ENCODE data around the gene MAP1B. TPM values are rescaled to one million over a fixed set of nuclear protein-coding genes. Genes with fewer than 3 reads are reported as not detected.

MAP1B gene
- total and polyA plus RNA-seq, 2 experiments from 2014 or later = 82.4 to 115 TPM

DNA sequence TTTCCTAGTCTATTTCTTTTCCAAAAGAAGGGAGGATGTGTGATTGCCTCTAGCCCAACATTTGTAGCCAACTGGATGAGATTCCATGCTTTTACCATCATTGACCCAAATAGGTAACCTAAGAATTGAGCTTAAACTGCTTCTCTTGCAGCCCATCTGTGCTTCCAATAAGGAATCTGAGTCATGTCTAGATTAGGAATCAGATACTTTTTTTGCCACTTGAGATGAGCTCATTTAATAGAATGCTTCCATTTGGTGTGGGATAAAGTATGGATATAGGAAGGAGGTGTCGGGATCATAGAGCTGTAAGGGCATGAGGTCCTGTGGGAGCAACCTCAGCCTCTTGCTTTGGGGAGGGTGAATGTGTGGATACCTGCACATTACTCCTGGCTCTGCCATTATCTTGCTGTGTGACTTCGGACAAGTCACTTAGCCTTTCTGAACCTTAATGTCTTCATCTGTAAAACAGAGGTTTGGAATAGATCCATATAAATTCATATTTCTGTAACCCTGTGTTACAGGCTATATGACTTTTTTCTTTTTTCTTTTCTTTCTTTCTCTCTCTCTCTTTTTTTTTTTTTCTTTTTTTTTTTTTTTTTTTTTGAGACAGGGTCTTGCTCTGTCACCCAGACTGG, 56.2 kb downstream of the MAP1B start:
- Histone ChIP-seq H3K79me2 (peaks cover 26% of the 10 kb centered on the region), H3K4me1 (ENCODE audit: insufficient read depth) (peaks cover 21% of the 10 kb centered on the region), H3K9me2 (replicated peaks; ENCODE audit: insufficient read depth) (no peaks in the 10 kb centered on the region), H3K27me3 (no peaks in the 10 kb centered on the region), H3K4me3 (no peak overlapping the region), H3K36me3 (replicated peaks; ENCODE audit: insufficient read depth, low read depth) (no peaks in the 10 kb centered on the region), H3K4me2 (no peak overlapping the region), H4K20me1 (ENCODE audit: insufficient read depth, poor library complexity, severe bottlenecking) (no peaks in the 10 kb centered on the region), H3K9me3 (ENCODE audit: low read depth) (no peaks in the 10 kb centered on the region), H3K27ac (no peak overlapping the region), H2AFZ (no peak overlapping the region)
- no peak for DNase-seq (ENCODE audit: low spot score)
- 98% methylated on average over 2 of the region's 2 CpGs for WGBS (ENCODE audit: low lambda C conversion rate, missing lambda C conversion rate)
- TF ChIP-seq EZH2 (IDR thresholded peaks at IDR 0.05; ENCODE audit: borderline replicate concordance) (no peak), EZH2phosphoT487 (IDR thresholded peaks at IDR 0.05; ENCODE audit: low read depth, severe bottlenecking, unreplicated experiment) (no peak)
- TF ChIP-seq, protein P1, sequence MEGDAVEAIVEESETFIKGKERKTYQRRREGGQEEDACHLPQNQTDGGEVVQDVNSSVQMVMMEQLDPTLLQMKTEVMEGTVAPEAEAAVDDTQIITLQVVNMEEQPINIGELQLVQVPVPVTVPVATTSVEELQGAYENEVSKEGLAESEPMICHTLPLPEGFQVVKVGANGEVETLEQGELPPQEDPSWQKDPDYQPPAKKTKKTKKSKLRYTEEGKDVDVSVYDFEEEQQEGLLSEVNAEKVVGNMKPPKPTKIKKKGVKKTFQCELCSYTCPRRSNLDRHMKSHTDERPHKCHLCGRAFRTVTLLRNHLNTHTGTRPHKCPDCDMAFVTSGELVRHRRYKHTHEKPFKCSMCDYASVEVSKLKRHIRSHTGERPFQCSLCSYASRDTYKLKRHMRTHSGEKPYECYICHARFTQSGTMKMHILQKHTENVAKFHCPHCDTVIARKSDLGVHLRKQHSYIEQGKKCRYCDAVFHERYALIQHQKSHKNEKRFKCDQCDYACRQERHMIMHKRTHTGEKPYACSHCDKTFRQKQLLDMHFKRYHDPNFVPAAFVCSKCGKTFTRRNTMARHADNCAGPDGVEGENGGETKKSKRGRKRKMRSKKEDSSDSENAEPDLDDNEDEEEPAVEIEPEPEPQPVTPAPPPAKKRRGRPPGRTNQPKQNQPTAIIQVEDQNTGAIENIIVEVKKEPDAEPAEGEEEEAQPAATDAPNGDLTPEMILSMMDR (IDR thresholded peaks at IDR 0.05; ENCODE audit: poor library complexity) = no peak

GRCh38 chr5:72166070-72166979, 59.0 kb downstream of the MAP1B start:
- Histone ChIP-seq H3K4me2 (peak overlapping the region; percentile 64), H4K20me1 (ENCODE audit: insufficient read depth, poor library complexity, severe bottlenecking) (no peaks in the 10 kb centered on the region), H3K79me2 (peaks cover 24% of the 10 kb centered on the region), H3K36me3 (replicated peaks; ENCODE audit: insufficient read depth, low read depth) (no peaks in the 10 kb centered on the region), H2AFZ (peak overlapping the region; percentile 19), H3K9me3 (ENCODE audit: low read depth) (no peaks in the 10 kb centered on the region), H3K4me3 (no peak overlapping the region), H3K27ac (peak overlapping the region; percentile 43), H3K4me1 (ENCODE audit: insufficient read depth) (peaks cover 13% of the 10 kb centered on the region), H3K27me3 (no peaks in the 10 kb centered on the region), H3K9me2 (replicated peaks; ENCODE audit: insufficient read depth) (no peaks in the 10 kb centered on the region)
- DNase-seq (ENCODE audit: low spot score) = peak; percentile 58
- WGBS (ENCODE audit: low lambda C conversion rate, missing lambda C conversion rate) = 35% methylated on average over 15 of the region's 15 CpGs
- TF ChIP-seq, protein P1 (IDR thresholded peaks at IDR 0.05; ENCODE audit: poor library complexity) = no peak
- TF ChIP-seq EZH2phosphoT487 (IDR thresholded peaks at IDR 0.05; ENCODE audit: low read depth, severe bottlenecking, unreplicated experiment) (no peak), EZH2 (IDR thresholded peaks at IDR 0.05; ENCODE audit: borderline replicate concordance) (no peak)

DNA sequence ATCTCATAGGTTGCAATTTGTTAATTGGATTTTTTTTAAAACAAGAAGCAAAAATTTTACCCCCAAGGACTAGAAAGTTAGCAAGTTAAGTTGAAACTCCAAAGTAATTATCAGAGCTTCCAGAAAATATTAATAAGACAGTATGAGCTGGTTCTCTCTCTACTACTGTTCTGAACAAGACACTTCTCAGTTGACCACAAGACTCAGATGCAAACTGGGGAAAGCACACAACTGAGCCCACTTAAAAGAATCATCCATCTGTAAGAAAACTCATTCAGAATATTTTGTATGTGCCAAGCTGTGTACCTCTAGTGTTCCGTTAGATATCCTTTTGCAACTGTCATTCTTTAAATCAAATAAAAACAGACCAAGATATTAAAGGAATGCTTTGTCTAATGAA, 60.0 kb downstream of the MAP1B start:
- DNase-seq (ENCODE audit: low spot score) = no peak
- Histone ChIP-seq H3K4me3 (no peak overlapping the region), H3K27me3 (no peaks in the 10 kb centered on the region), H3K9me3 (ENCODE audit: low read depth) (no peaks in the 10 kb centered on the region), H2AFZ (no peak overlapping the region), H3K79me2 (peaks cover 18% of the 10 kb centered on the region), H3K36me3 (replicated peaks; ENCODE audit: insufficient read depth, low read depth) (no peaks in the 10 kb centered on the region), H3K4me1 (ENCODE audit: insufficient read depth) (peaks cover 13% of the 10 kb centered on the region), H4K20me1 (ENCODE audit: insufficient read depth, poor library complexity, severe bottlenecking) (no peaks in the 10 kb centered on the region), H3K4me2 (peak overlapping the region; percentile 64), H3K9me2 (replicated peaks; ENCODE audit: insufficient read depth) (no peaks in the 10 kb centered on the region), H3K27ac (peak overlapping the region; percentile 43)
- WGBS (ENCODE audit: low lambda C conversion rate, missing lambda C conversion rate) = 85% methylated on average over 1 of the region's 1 CpG
- TF ChIP-seq EZH2phosphoT487 (IDR thresholded peaks at IDR 0.05; ENCODE audit: low read depth, severe bottlenecking, unreplicated experiment) = no peak
- no peak for TF ChIP-seq EZH2 (IDR thresholded peaks at IDR 0.05; ENCODE audit: borderline replicate concordance)
- TF ChIP-seq, protein P1 (IDR thresholded peaks at IDR 0.05; ENCODE audit: poor library complexity) = no peak

Data from hepatocyte (in vitro differentiated cells).